Tibial artery (tissue), 4 donors: ENCODE results near the gene PRRT4.
A peak's percentile ranks its signal among the peaks of the same experiment; 100 is the strongest.

Experiments
- DNase-seq, 2 donors: peaks; one replicate each; pipeline ENCODE4 v3.0.0-alpha.2; 2019
- H3K27ac ChIP-seq, 2 donors: fragments of 200-600 bp; sonication (generic) in 1 of 2; 1 replicate in 1 of 2; 2 replicates in 1 of 2; pipeline ENCODE4 v1.5.1; 2018 to 2019; ENCODE audit warnings: mild to moderate bottlenecking in 1 of 2
- H3K27me3 ChIP-seq, 2 donors: fragments of 200-600 bp; sonication (generic) in 1 of 2; one replicate each; pipeline versions ENCODE4 v1.5.1 to v1.6.0; 2016 to 2019
- H3K36me3 ChIP-seq, 3 donors: fragments of 200-600 bp; sonication (generic) in 2 of 3; one replicate each; pipeline ENCODE4 v1.5.1; 2016 to 2019; ENCODE audit warnings: mild to moderate bottlenecking in 2 of 3
- H3K4me1 ChIP-seq, 4 donors: fragments of 200-600 bp; sonication (generic) in 2 of 4; 1 replicate in 3 of 4; 2 replicates in 1 of 4; pipeline ENCODE4 v1.5.1; 2016 to 2019
- H3K4me3 ChIP-seq, 2 donors: fragments of 200-600 bp; sonication (generic) in 1 of 2; 1 replicate in 1 of 2; 2 replicates in 1 of 2; pipeline ENCODE4 v1.5.1; 2018 to 2019; ENCODE audit warnings: mild to moderate bottlenecking in 2 of 2
- H3K9me3 ChIP-seq, 3 donors: fragments of 200-600 bp; sonication (generic) in 1 of 3; one replicate each; pipeline ENCODE4 v1.5.1; 2016 to 2019
- CTCF ChIP-seq, 2 experiments: fragments of 200-600 bp in 1 of 2; fragments of 450-650 bp in 1 of 2; IDR thresholded peaks; one replicate each; pipeline ENCODE4 v1.5.1; 2017 to 2019; ENCODE audit warnings: antibody characterized with exemption in 2 of 2, mild to moderate bottlenecking in 1 of 2, moderate library complexity in 1 of 2
- intact Hi-C: fragments of 100-400 bp; cut with DNase I; formaldehyde crosslinking; loops from one replicate; pipeline ENCODE4 v1.15.0; 2023; ENCODE audit warnings: low total_unique reads

Gene PRRT4

GRCh38 chr7:128343554-128344430 is 17.7 kb downstream of the PRRT4 start, which contains the start of gene RBM28:
Gene RBM28, minus strand, starts transcription at chr7:128343908. Its CDS starts 115 bp downstream, at chr7:128343793.
- H3K27ac ChIP-seq: peak within 1 kb of the TSS; percentile 76 to 78
- intact Hi-C loops: no loop called here

GRCh38 chr7:128341733-128342132 is 19.8 kb downstream of the PRRT4 start:
- Histone ChIP-seq H3K27me3 (no peaks in the 10 kb centered on the region), H3K4me3 (no peak overlapping the region), H3K27ac (no peak overlapping the region), H3K4me1 (peaks cover 0 to 23% (median 18%) of the 10 kb centered on the region in 4 donors), H3K36me3 (peaks cover 17 to 29% (median 25%) of the 10 kb centered on the region in 3 donors), H3K9me3 (no peaks in the 10 kb centered on the region)
- no peak for DNase-seq
- intact Hi-C loops: no loop called here
- no peak for TF ChIP-seq CTCF (IDR thresholded peaks at IDR 0.05)

More at GRCh38 chr7:128343554-128344430, 17.7 kb downstream of the PRRT4 start, which contains the start of gene RBM28:
- H3K9me3 ChIP-seq: no peaks in the 10 kb centered on the region
- no peak for TF ChIP-seq CTCF (IDR thresholded peaks at IDR 0.05)
- peak; percentile 87 to 92 for DNase-seq
- H3K4me1 ChIP-seq: peaks cover 0 to 23% (median 18%) of the 10 kb centered on the region in 4 donors
- H3K36me3 ChIP-seq: peaks cover under 1 to 8% (median 4%) of the 10 kb centered on the region in 3 donors
- peak within 1 kb of the TSS; percentile 64 to 72 for H3K4me3 ChIP-seq
- no peaks in the 10 kb centered on the region for H3K27me3 ChIP-seq

- no peak overlapping the region for H3K4me3 ChIP-seq
- peaks cover 69 to 83% (median 80%) of the 10 kb centered on the region in 3 donors for H3K36me3 ChIP-seq
- TF ChIP-seq CTCF (IDR thresholded peaks at IDR 0.05): no peak
- no peaks in the 10 kb centered on the region for H3K4me1 ChIP-seq
- no peak overlapping the region for H3K27ac ChIP-seq
- intact Hi-C loops: no loop called here
- H3K27me3 ChIP-seq: no peaks in the 10 kb centered on the region
- no peak for DNase-seq
- H3K9me3 ChIP-seq: no peaks in the 10 kb centered on the region
These were observed 25.8 kb downstream of the PRRT4 start for GRCh38 chr7:128335730-128336129.

- TF ChIP-seq CTCF (IDR thresholded peaks at IDR 0.05): no peak
- intact Hi-C loops: no loop called here
- Histone ChIP-seq H3K36me3 (peaks cover 62 to 98% (median 94%) of the 10 kb centered on the region in 3 donors), H3K4me1 (peaks cover 0 to 3% (median 0%) of the 10 kb centered on the region in 4 donors), H3K9me3 (no peaks in the 10 kb centered on the region), H3K4me3 (no peak overlapping the region), H3K27ac (peak overlapping the region; percentile 1 to 47), H3K27me3 (no peaks in the 10 kb centered on the region)
- no peak for DNase-seq
These were observed 37.2 kb downstream of the PRRT4 start for GRCh38 chr7:128324368-128324680.

GRCh38 chr7:128323459-128324367 is 37.8 kb downstream of the PRRT4 start:
- peaks cover 0 to 3% (median 0%) of the 10 kb centered on the region in 4 donors for H3K4me1 ChIP-seq
- TF ChIP-seq CTCF (IDR thresholded peaks at IDR 0.05): no peak
- H3K4me3 ChIP-seq: no peak overlapping the region
- H3K36me3 ChIP-seq: peaks cover 62 to 98% (median 94%) of the 10 kb centered on the region in 3 donors
- H3K9me3 ChIP-seq: no peaks in the 10 kb centered on the region
- intact Hi-C loops: no loop called here
- DNase-seq: no peak
- no peaks in the 10 kb centered on the region for H3K27me3 ChIP-seq
- H3K27ac ChIP-seq: peak overlapping the region; percentile 1 to 47
